Fibroblast of lung (primary cell): ENCODE measurements around the gene PLEKHA6. TPM values are rescaled to one million over a fixed set of nuclear protein-coding genes. Genes with fewer than 3 reads are reported as not detected.

Experiments used
- DNase-seq, 2 donors: peaks; one replicate each; pipeline versions ENCODE4 v3.0.0 to v3.0.0-alpha.2; 2010; ENCODE audit warnings: low read depth in 2 of 2
- H2AFZ ChIP-seq: 2 replicates; pipeline ENCODE4 v1.5.1; 2012; ENCODE audit warnings: low read length, control low read depth, inconsistent platforms
- H3K27ac ChIP-seq: 2 replicates; pipeline ENCODE4 v1.5.1; 2011; ENCODE audit warnings: low read length, control low read depth; ENCODE audit not compliant: insufficient read depth
- H3K27me3 ChIP-seq: 2 replicates; pipeline ENCODE4 v1.5.1; 2011; ENCODE audit warnings: mild to moderate bottlenecking, low read length; ENCODE audit not compliant: control insufficient read depth, insufficient read depth
- H3K36me3 ChIP-seq: 2 replicates; pipeline ENCODE4 v1.5.1; 2011; ENCODE audit warnings: low read length; ENCODE audit not compliant: control insufficient read depth, insufficient read depth
- H3K4me1 ChIP-seq: 2 replicates; pipeline ENCODE4 v1.5.1; 2011; ENCODE audit warnings: low read length; ENCODE audit not compliant: control insufficient read depth, insufficient read depth; ENCODE audit errors: extremely low read depth
- H3K4me2 ChIP-seq: 2 replicates; pipeline ENCODE4 v1.5.1; 2011; ENCODE audit warnings: low read length, control low read depth; ENCODE audit not compliant: insufficient read depth; ENCODE audit errors: extremely low read depth
- H3K4me3 ChIP-seq, 4 experiments: fragments of 200-600 bp in 1 of 4; sonication (generic) in 1 of 4; replicated peaks in 1 of 4; 2 replicates each; pipeline ENCODE4 v1.5.1; 2011 to 2016; ENCODE audit warnings: low read length in 4 of 4, low read depth in 3 of 4, mild to moderate bottlenecking in 3 of 4, control low read depth in 2 of 4, inconsistent platforms in 1 of 4, mixed read lengths in 1 of 4; ENCODE audit not compliant: insufficient read depth in 1 of 4; ENCODE audit errors: control extremely low read depth in 1 of 4
- H3K79me2 ChIP-seq: 2 replicates; pipeline ENCODE4 v1.5.1; 2012; ENCODE audit warnings: mild to moderate bottlenecking, low read length, inconsistent platforms; ENCODE audit not compliant: control insufficient read depth, insufficient read depth
- H3K9ac ChIP-seq: 2 replicates; pipeline ENCODE4 v1.5.1; 2011; ENCODE audit warnings: mild to moderate bottlenecking, low read length, control low read depth; ENCODE audit not compliant: insufficient read depth
- H3K9me3 ChIP-seq: 2 replicates; pipeline ENCODE4 v1.5.1; 2012; ENCODE audit warnings: low read depth, low read length; ENCODE audit not compliant: control insufficient read depth, insufficient read depth
- H4K20me1 ChIP-seq: 2 replicates; pipeline ENCODE4 v1.5.1; 2011; ENCODE audit warnings: low read length; ENCODE audit not compliant: control insufficient read depth, insufficient read depth; ENCODE audit errors: extremely low read depth
- EZH2 ChIP-seq: IDR thresholded peaks from 2 replicates; pipeline ENCODE4 v1.5.1; 2012; ENCODE audit warnings: low read length, control low read depth, mild to moderate bottlenecking; ENCODE audit errors: missing control alignments
- polyA plus RNA-seq, 2 donors: library from polyadenylated mRNA; depleted of rRNA in 1 of 2; stranded (reverse) in 1 of 2; unstranded in 1 of 2; fragments of >200 nt; gene quantifications; 2 replicates each; pipeline ENCODE4 v1.2.1, GENCODE V29; 2011 to 2012; ENCODE audit warnings: missing spikeins in 1 of 2
- total RNA-seq: library from RNA; depleted of rRNA; stranded (reverse); fragments of >200 nt; gene quantifications from 2 replicates; pipeline ENCODE4 v1.2.1, GENCODE V29; 2014
- TF ChIP-seq, protein P1 (sequence below), 2 donors: IDR thresholded peaks in 1 of 2; conservative IDR thresholded peaks in 1 of 2; 1 replicate in 1 of 2; 2 replicates in 1 of 2; pipeline ENCODE4 v1.5.1; 2011 to 2012; ENCODE audit warnings: low read length in 2 of 2, control low read depth in 1 of 2, inconsistent platforms in 1 of 2, low read depth in 1 of 2, mild to moderate bottlenecking in 1 of 2

The PLEKHA6 gene
- total and polyA plus RNA-seq, 2 donors (not counting 1 experiment from before 2014, with no cell fraction given), result 3.8 to 4.3 TPM

DNA sequence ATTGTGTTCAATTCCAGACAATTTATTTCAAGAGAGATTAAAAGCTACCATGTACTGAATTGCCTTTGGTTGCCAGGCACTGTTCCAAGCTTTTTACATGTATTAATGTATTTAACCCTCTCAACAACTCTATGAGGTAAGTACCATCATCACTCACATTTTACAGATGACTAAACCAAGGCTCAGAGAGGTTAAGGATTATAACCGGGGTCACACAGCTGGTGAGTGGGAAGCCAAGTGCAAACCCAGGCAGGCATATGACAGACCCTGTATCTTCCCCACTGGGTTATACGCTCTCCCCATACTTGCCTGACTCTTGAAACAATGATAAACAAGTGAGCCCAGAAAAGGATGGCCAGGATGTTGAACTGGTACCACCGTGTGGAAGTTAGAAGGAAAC is 16.5 kb downstream of the PLEKHA6 start:
- no peak overlapping the region for H3K27ac ChIP-seq
- H2AFZ ChIP-seq, result no peak overlapping the region
- TF ChIP-seq EZH2, result no peak
- TF ChIP-seq, protein P1, sequence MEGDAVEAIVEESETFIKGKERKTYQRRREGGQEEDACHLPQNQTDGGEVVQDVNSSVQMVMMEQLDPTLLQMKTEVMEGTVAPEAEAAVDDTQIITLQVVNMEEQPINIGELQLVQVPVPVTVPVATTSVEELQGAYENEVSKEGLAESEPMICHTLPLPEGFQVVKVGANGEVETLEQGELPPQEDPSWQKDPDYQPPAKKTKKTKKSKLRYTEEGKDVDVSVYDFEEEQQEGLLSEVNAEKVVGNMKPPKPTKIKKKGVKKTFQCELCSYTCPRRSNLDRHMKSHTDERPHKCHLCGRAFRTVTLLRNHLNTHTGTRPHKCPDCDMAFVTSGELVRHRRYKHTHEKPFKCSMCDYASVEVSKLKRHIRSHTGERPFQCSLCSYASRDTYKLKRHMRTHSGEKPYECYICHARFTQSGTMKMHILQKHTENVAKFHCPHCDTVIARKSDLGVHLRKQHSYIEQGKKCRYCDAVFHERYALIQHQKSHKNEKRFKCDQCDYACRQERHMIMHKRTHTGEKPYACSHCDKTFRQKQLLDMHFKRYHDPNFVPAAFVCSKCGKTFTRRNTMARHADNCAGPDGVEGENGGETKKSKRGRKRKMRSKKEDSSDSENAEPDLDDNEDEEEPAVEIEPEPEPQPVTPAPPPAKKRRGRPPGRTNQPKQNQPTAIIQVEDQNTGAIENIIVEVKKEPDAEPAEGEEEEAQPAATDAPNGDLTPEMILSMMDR (conservative IDR thresholded peaks at IDR 0.05 in 1 of 2, IDR thresholded peaks at IDR 0.05 in 1 of 2; ENCODE audit: low read depth in 1 of 2, low read length in 2 of 2), result no peak
- H3K27me3 ChIP-seq, result no peaks in the 10 kb centered on the region
- no peaks in the 10 kb centered on the region for H4K20me1 ChIP-seq
- no peak overlapping the region for H3K4me3 ChIP-seq
- no peak overlapping the region for H3K9ac ChIP-seq
- DNase-seq, result no peak
- H3K4me2 ChIP-seq, result no peak overlapping the region
- H3K79me2 ChIP-seq, result no peaks in the 10 kb centered on the region
- H3K9me3 ChIP-seq, result no peaks in the 10 kb centered on the region
- peaks cover 7% of the 10 kb centered on the region for H3K4me1 ChIP-seq
- H3K36me3 ChIP-seq, result no peaks in the 10 kb centered on the region

DNA sequence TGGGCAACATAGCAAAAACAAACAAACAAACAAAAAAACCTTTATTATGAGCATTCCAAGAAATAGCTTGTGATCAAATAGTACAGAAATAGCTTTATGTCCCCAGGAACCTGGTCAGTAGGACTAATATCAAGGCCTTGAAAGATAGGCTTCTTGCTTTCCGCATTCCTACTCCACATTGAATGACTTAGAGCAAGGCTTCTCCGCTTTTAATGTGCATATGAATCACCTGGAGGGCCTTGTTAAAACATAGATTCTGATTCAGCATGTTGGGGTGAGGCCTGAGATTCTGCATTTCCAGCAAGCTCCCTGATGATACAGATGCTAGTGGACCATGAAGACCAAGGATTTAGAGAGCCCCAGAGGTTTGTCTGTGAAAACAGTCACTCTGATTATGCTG is 17.4 kb downstream of the PLEKHA6 start:
- H4K20me1 ChIP-seq, result no peaks in the 10 kb centered on the region
- DNase-seq, result no peak
- H3K4me1 ChIP-seq, result peaks cover 7% of the 10 kb centered on the region

DNA sequence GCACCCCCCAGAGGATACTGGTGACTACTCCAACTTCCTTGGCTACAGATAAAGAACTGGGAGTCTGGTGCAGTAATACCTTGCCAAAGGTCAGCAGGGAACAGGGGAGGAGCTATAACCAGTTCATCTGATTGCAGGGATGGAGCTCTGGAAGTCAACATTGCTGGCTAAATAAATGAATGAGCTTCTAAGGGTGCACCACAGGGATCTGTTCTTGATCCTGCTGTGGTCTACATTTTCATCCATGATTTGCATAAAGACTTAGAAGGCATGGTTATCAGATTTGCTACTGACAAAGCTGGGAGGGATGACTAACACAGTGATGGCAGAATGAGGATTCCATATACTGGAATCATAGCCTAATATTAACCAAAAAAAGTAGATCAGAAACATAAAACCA is 18.3 kb downstream of the PLEKHA6 start:
- H3K9ac ChIP-seq, result no peak overlapping the region
- no peaks in the 10 kb centered on the region for H3K9me3 ChIP-seq
- H3K27ac ChIP-seq, result no peak overlapping the region
- H3K4me1 ChIP-seq, result peaks cover 7% of the 10 kb centered on the region
- no peak overlapping the region for H2AFZ ChIP-seq
- no peaks in the 10 kb centered on the region for H4K20me1 ChIP-seq
- DNase-seq, result peak; percentile 31 to 80
- no peaks in the 10 kb centered on the region for H3K36me3 ChIP-seq
- peak overlapping the region; percentile 27 for H3K4me2 ChIP-seq
- TF ChIP-seq EZH2, result no peak
- TF ChIP-seq, protein P1 (conservative IDR thresholded peaks at IDR 0.05 in 1 of 2, IDR thresholded peaks at IDR 0.05 in 1 of 2; ENCODE audit: low read depth in 1 of 2, low read length in 2 of 2), result no peak
- no peaks in the 10 kb centered on the region for H3K79me2 ChIP-seq
- no peak overlapping the region for H3K4me3 ChIP-seq
- H3K27me3 ChIP-seq, result no peaks in the 10 kb centered on the region

More for the DNA sequence above, 17.4 kb downstream of the PLEKHA6 start:
- no peaks in the 10 kb centered on the region for H3K79me2 ChIP-seq
- no peak overlapping the region for H3K4me2 ChIP-seq
- H2AFZ ChIP-seq, result no peak overlapping the region
- no peaks in the 10 kb centered on the region for H3K9me3 ChIP-seq
- no peak overlapping the region for H3K4me3 ChIP-seq
- TF ChIP-seq, protein P1 (conservative IDR thresholded peaks at IDR 0.05 in 1 of 2, IDR thresholded peaks at IDR 0.05 in 1 of 2; ENCODE audit: low read depth in 1 of 2, low read length in 2 of 2), result no peak
- no peak for TF ChIP-seq EZH2
- no peaks in the 10 kb centered on the region for H3K36me3 ChIP-seq
- H3K9ac ChIP-seq, result no peak overlapping the region
- no peaks in the 10 kb centered on the region for H3K27me3 ChIP-seq
- H3K27ac ChIP-seq, result no peak overlapping the region
